HG02973 (cell line): ENCODE measurements around the gene STAP2.
"Not testable (repeated sequence)": the region's sequence is repeated elsewhere in the genome, so short reads cannot be mapped to it uniquely, and the experiment has no call there.

ENCODE experiments used
- ATAC-seq: cut with Tn5 transposase; IDR thresholded peaks from one replicate; pipeline ENCODE4 v1.9.1; 2021; ENCODE audit warnings: moderate library complexity; ENCODE audit not compliant: unreplicated experiment

STAP2 gene

GRCh38 chr19:4277191-4277696 lies 61.4 kb downstream of the STAP2 start:
- no peak for ATAC-seq

DNA sequence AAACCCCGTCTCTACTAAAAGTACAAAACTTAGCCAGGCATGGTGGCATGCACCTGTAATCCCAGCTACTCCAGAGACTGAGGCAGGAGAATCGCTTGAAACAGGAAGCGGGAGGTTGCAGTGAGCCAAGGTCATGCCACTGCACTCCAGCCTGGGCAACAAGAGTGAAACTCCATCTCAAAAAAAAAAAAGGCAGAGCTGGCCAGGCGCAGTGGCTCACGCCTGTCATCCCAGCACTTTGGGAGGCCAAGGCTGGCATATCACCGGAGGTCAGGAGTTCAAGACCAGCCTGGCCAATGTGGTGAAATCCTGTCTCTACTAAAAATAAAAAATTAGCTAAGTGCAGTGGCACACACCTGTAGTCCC lies 64.3 kb downstream of the STAP2 start:
- ATAC-seq = not testable (repeated sequence)
